ENCODE data around the gene AKR1C1.
"Not testable (repeated sequence)": the region's sequence is repeated elsewhere in the genome, so short reads cannot be mapped to it uniquely, and the experiment has no call there.

- TF ChIP-seq SNAI2 (CRISPR knock-in tag; IDR thresholded peaks at IDR 0.05); ISL1 (CRISPR knock-in tag; IDR thresholded peaks at IDR 0.05); ZNF70 (CRISPR knock-in tag; IDR thresholded peaks at IDR 0.05); PATZ1 (CRISPR knock-in tag; IDR thresholded peaks at IDR 0.05; ENCODE audit: borderline replicate concordance): not testable (repeated sequence)
Observed at GRCh38 chr10:4970362-4970761, 7.1 kb downstream of the AKR1C1 start.
